ENCODE results near the gene RAB3A.

RAB3A gene

GRCh38 chr19:18150776-18151624 is 52.8 kb downstream of the RAB3A start:
- no peak for DNase-seq (ENCODE audit: low spot score)

- DNase-seq (ENCODE audit: low spot score) = no peak
Observed at GRCh38 chr19:18149596-18149975, 54.3 kb downstream of the RAB3A start.

- DNase-seq (ENCODE audit: low spot score) = no peak
Observed at GRCh38 chr19:18147396-18147795, 56.4 kb downstream of the RAB3A start.
